K562 (cell line): ENCODE data around the gene ECSIT. TPM values are rescaled to one million over a fixed set of nuclear protein-coding genes. Genes with fewer than 3 reads are reported as not detected.

Source experiments
- CEBPZ ChIP-seq: fragments of 150-350 bp; IDR thresholded peaks from 2 replicates; pipeline ENCODE4 v1.6.1; 2014; ENCODE audit warnings: low read depth, mild to moderate bottlenecking, low read length, borderline replicate concordance
- FOXA1 ChIP-seq: fragments of 450-650 bp; IDR thresholded peaks from 2 replicates; pipeline ENCODE4 v1.6.1; 2016; ENCODE audit warnings: mild to moderate bottlenecking, borderline replicate concordance
- FOXM1 ChIP-seq, 2 experiments: fragments of 450-650 bp in 1 of 2; sonication (generic) in 1 of 2; formaldehyde crosslinking in 1 of 2; IDR thresholded peaks; 2 replicates each; pipeline versions ENCODE4 v1.6.1 to v1.9.0; 2017 to 2022; ENCODE audit warnings: low read depth in 2 of 2, mild to moderate bottlenecking in 2 of 2, missing genetic modification reagents in 1 of 2, moderate library complexity in 1 of 2
- MED1 ChIP-seq: sonication (generic); formaldehyde crosslinking; IDR thresholded peaks from 2 replicates; pipeline ENCODE4 v1.8.1; 2023; ENCODE audit warnings: missing genetic modification reagents, borderline replicate concordance
- PRPF4 ChIP-seq: fragments of 200-400 bp; formaldehyde crosslinking; IDR thresholded peaks from one replicate; pipeline ENCODE4 v1.6.1; 2017; ENCODE audit warnings: low read length, low read depth, mild to moderate bottlenecking; ENCODE audit not compliant: insufficient read depth, poor library complexity, severe bottlenecking
- RERE ChIP-seq: sonication (generic); formaldehyde crosslinking; IDR thresholded peaks from 2 replicates; pipeline ENCODE4 v1.8.0; 2023; ENCODE audit warnings: missing genetic modification reagents, mild to moderate bottlenecking, borderline replicate concordance
- ZBTB17 ChIP-seq: fragments of 450-650 bp; formaldehyde crosslinking; IDR thresholded peaks from 2 replicates; pipeline ENCODE4 v1.4.0; 2020; ENCODE audit warnings: mild to moderate bottlenecking
- polyA plus RNA-seq, 8 experiments: library from polyadenylated mRNA; depleted of rRNA in 4 of 8; stranded (reverse) in 5 of 8; unstranded in 3 of 8; fragments of >200 nt; fragmentation: Nextera tagmentation in 2 of 8; fragmentation: Illumina TruSeq in 1 of 8; extraction: Ambion mirVana in 2 of 8; extraction: Trizol in 1 of 8; gene quantifications; 2 replicates each; pipeline versions ENCODE4 v1.2.1 to v1.2.3, GENCODE V29; 2011 to 2014; ENCODE audit warnings: inconsistent platforms in 1 of 8, missing spikeins in 1 of 8
- total RNA-seq, 7 experiments: library from RNA; depleted of rRNA in 6 of 7; stranded (reverse); fragments of >200 nt in 6 of 7; fragmentation: Illumina TruSeq in 2 of 7; extraction: Trizol in 2 of 7; gene quantifications; 2 replicates each; pipeline versions ENCODE4 v1.2.1 to v1.2.3, GENCODE V29; 2011 to 2021; ENCODE audit warnings: low replicate concordance in 1 of 7
- TF ChIP-seq, protein P1 (sequence below), 2 experiments: fragments of 450-650 bp; IDR thresholded peaks; 2 replicates each; pipeline ENCODE4 v1.6.1; 2016
- TF ChIP-seq, protein P2 (sequence below): fragments of 250-450 bp; sonication (Bioruptor Pico); IDR thresholded peaks from 2 replicates; pipeline ENCODE4 v1.8.0; 2022; ENCODE audit warnings: inconsistent platforms, mild to moderate bottlenecking, moderate library complexity, borderline replicate concordance
- TF ChIP-seq, protein P3 (sequence below), 2 experiments: IDR thresholded peaks; 2 replicates each; pipeline ENCODE4 v1.6.1; 2011; ENCODE audit warnings: borderline replicate concordance in 1 of 2, control low read depth in 1 of 2, low read depth in 1 of 2, low read length in 1 of 2, mild to moderate bottlenecking in 1 of 2, mixed read lengths in 1 of 2, moderate library complexity in 1 of 2; ENCODE audit not compliant: insufficient read depth in 1 of 2, insufficient read length in 1 of 2, poor library complexity in 1 of 2, severe bottlenecking in 1 of 2; ENCODE audit errors: extremely low read depth in 1 of 2

ECSIT gene
- total and polyA plus RNA-seq, 9 of the 15 experiments (the other 6 are each of a cell fraction or from before 2014, with no cell fraction given), result 1.1 to 82.5 (median 43.9) TPM

DNA sequence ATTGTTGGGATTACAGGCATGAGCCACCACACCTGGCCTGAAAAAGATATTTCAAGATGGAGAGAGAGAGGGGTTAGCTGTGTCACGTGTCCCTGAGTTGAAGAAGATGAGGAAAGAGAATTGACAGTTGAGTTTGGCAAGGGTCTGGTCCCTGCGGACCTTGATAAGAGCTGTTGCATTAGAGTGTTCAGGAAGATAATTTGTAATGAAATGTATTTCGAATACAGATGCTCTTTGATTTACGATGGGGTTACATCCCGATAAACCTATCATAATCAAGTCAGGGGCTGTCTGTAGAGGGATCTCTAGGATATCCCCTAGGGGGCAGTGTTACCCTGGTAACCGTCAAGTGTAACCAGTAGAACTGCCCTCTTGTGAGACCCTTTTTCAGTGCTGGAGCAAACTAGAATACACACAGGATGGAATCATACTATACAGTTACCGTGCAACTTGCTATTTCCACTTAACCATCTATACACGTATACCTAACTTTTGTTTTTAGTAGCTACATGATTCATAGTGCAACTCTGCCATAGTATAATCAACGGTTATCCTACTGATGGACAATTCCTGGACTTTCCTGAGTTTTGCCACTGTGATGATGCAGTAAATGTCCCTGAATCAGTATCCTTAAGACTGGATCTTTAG lies 31.6 kb upstream of the ECSIT start (continued):
- TF ChIP-seq, protein P1, sequence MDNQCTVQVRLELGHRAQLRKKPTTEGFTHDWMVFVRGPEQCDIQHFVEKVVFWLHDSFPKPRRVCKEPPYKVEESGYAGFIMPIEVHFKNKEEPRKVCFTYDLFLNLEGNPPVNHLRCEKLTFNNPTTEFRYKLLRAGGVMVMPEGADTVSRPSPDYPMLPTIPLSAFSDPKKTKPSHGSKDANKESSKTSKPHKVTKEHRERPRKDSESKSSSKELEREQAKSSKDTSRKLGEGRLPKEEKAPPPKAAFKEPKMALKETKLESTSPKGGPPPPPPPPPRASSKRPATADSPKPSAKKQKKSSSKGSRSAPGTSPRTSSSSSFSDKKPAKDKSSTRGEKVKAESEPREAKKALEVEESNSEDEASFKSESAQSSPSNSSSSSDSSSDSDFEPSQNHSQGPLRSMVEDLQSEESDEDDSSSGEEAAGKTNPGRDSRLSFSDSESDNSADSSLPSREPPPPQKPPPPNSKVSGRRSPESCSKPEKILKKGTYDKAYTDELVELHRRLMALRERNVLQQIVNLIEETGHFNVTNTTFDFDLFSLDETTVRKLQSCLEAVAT (IDR thresholded peaks at IDR 0.05), result no peak; a peak in 1 of 4 replicates
- TF ChIP-seq FOXM1 (IDR thresholded peaks at IDR 0.05; ENCODE audit: low read depth) (peak; percentile 89), FOXM1 (CRISPR knock-in tag; IDR thresholded peaks at IDR 0.05; ENCODE audit: low read depth) (no peak), RERE (CRISPR knock-in tag) (no peak), ZBTB17 (CRISPR knock-in tag) (no peak), PRPF4 (no peak), MED1 (CRISPR knock-in tag) (no peak), CEBPZ (no peak), FOXA1 (no peak)
- TF ChIP-seq, protein P2, sequence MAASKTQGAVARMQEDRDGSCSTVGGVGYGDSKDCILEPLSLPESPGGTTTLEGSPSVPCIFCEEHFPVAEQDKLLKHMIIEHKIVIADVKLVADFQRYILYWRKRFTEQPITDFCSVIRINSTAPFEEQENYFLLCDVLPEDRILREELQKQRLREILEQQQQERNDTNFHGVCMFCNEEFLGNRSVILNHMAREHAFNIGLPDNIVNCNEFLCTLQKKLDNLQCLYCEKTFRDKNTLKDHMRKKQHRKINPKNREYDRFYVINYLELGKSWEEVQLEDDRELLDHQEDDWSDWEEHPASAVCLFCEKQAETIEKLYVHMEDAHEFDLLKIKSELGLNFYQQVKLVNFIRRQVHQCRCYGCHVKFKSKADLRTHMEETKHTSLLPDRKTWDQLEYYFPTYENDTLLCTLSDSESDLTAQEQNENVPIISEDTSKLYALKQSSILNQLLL (CRISPR knock-in tag), result no peak
- TF ChIP-seq, protein P3, sequence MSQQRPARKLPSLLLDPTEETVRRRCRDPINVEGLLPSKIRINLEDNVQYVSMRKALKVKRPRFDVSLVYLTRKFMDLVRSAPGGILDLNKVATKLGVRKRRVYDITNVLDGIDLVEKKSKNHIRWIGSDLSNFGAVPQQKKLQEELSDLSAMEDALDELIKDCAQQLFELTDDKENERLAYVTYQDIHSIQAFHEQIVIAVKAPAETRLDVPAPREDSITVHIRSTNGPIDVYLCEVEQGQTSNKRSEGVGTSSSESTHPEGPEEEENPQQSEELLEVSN (IDR thresholded peaks at IDR 0.05; ENCODE audit: borderline replicate concordance in 1 of 2, extremely low read depth in 1 of 2, insufficient read depth in 1 of 2, insufficient read length in 1 of 2, low read depth in 1 of 2, low read length in 1 of 2, poor library complexity in 1 of 2, severe bottlenecking in 1 of 2), result no peak
